Esophagus muscularis mucosa (tissue), 3 donors: ENCODE measurements around the gene PLCB3.

Experiments used
- POLR2AphosphoS5 ChIP-seq, 2 donors: sonication (generic); formaldehyde crosslinking; IDR thresholded peaks; one replicate each; pipeline ENCODE4 v1.6.1; 2017; ENCODE audit warnings: antibody characterized with exemption in 2 of 2
- TF ChIP-seq, protein P1 (sequence below), 3 experiments: fragments of 200-600 bp in 2 of 3; fragments of 450-650 bp in 1 of 3; sonication (generic) in 2 of 3; IDR thresholded peaks; one replicate each; pipeline ENCODE4 v1.5.1; 2017 to 2019; ENCODE audit warnings: antibody characterized with exemption in 3 of 3, mild to moderate bottlenecking in 2 of 3, moderate library complexity in 1 of 3

DNA sequence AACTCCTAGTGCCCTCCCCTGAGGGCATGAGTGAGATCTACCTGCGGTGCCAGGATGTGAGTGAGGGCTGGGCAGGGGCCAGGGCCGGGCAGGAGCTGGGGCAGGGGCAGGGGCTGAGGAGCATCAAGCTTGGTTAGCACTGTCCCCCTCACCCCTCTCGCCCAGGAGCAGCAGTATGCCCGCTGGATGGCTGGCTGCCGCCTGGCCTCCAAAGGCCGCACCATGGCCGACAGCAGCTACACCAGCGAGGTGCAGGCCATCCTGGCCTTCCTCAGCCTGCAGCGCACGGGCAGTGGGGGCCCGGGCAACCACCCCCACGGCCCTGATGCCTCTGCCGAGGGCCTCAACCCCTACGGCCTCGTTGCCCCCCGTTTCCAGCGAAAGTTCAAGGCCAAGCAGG lies 31.1 kb upstream of the PLCB3 start:
- TF ChIP-seq, protein P1, sequence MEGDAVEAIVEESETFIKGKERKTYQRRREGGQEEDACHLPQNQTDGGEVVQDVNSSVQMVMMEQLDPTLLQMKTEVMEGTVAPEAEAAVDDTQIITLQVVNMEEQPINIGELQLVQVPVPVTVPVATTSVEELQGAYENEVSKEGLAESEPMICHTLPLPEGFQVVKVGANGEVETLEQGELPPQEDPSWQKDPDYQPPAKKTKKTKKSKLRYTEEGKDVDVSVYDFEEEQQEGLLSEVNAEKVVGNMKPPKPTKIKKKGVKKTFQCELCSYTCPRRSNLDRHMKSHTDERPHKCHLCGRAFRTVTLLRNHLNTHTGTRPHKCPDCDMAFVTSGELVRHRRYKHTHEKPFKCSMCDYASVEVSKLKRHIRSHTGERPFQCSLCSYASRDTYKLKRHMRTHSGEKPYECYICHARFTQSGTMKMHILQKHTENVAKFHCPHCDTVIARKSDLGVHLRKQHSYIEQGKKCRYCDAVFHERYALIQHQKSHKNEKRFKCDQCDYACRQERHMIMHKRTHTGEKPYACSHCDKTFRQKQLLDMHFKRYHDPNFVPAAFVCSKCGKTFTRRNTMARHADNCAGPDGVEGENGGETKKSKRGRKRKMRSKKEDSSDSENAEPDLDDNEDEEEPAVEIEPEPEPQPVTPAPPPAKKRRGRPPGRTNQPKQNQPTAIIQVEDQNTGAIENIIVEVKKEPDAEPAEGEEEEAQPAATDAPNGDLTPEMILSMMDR (IDR thresholded peaks at IDR 0.05) = no peak
- no peak for TF ChIP-seq POLR2AphosphoS5 (IDR thresholded peaks at IDR 0.05)
